ENCODE data around the gene RNFT1.
"Not testable (repeated sequence)": the region's sequence is repeated elsewhere in the genome, so short reads cannot be mapped to it uniquely, and the experiment has no call there.

The RNFT1 gene, protein sequence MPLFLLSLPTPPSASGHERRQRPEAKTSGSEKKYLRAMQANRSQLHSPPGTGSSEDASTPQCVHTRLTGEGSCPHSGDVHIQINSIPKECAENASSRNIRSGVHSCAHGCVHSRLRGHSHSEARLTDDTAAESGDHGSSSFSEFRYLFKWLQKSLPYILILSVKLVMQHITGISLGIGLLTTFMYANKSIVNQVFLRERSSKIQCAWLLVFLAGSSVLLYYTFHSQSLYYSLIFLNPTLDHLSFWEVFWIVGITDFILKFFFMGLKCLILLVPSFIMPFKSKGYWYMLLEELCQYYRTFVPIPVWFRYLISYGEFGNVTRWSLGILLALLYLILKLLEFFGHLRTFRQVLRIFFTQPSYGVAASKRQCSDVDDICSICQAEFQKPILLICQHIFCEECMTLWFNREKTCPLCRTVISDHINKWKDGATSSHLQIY

GRCh38 chr17:59964482-59965328 is at the start of gene RNFT1:
TSS of gene RNFT1 (minus strand) at chr17:59964740. CDS start at chr17:59964663, 77 bp downstream.
- DNase-seq (ENCODE audit: low spot score): peak; percentile 84

DNA sequence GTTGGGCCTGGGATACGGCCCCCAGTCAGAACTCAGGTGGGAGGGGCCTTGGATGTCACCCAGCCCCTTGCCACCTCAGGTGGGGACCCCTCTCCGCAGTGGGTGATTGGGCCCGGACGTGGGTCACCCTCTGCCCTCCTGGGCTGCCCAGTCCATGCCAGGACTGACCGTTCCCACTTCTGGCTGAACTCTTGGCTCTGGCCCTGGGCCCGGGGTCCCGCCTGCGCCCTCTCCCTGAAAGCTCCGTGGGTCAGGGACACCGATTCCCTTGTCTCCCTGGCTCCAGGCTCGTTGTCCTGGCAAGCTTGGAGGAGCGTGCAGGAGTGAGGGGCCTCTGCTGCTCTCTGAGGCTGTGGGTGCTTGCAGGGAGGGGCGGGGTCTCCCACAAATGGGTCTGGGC is 44.8 kb upstream of the RNFT1 start:
- DNase-seq (ENCODE audit: low spot score): not testable (repeated sequence)

DNA sequence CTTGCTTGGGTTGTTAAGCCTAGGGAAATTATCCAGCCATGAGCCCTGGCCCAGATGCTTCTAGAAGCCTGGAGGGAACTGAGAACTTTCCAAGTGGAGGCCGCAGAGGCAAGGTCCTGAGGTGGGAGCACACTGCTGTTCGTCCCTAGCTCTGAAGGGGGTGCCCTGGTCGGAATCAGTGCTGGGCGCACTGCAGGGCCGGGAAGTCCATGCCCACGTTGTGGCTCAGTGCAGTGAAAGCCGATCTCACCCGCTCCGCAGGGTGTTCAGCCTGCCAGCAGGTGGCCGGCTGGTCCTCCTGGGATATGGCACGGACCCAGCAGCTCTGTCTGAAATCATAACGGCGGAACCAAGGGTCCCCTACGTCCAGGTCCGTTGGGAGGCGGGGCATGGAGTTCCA is 43.8 kb upstream of the RNFT1 start:
- DNase-seq (ENCODE audit: low spot score): not testable (repeated sequence)

- no peak for DNase-seq (ENCODE audit: low spot score)
Measured at GRCh38 chr17:60006160-60006559, 41.6 kb upstream of the RNFT1 start.

GRCh38 chr17:60004561-60004960 is 40.0 kb upstream of the RNFT1 start:
- DNase-seq (ENCODE audit: low spot score): not testable (repeated sequence)

- not testable (repeated sequence) for DNase-seq (ENCODE audit: low spot score)
Measured at GRCh38 chr17:60002405-60002804, 37.9 kb upstream of the RNFT1 start.

DNA sequence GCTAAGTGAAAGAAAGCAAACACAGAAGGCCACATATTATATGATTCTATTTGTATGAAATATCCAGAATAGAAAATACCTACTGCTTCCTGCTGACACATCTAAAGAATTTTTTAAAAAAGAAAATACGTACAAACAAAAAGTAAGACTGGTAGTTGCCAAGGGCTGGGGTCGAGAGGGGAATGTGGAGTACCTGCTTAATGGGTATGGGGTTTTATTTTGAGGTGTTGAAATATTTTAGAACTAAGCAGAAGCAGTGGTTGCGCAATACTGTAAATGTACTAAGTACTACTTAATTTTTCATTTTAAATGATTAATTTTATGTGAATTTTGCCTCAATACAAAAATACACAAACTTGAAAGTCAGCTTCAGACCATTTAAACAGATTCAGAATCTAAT is 32.1 kb upstream of the RNFT1 start:
- DNase-seq (ENCODE audit: low spot score): not testable (repeated sequence)

DNA sequence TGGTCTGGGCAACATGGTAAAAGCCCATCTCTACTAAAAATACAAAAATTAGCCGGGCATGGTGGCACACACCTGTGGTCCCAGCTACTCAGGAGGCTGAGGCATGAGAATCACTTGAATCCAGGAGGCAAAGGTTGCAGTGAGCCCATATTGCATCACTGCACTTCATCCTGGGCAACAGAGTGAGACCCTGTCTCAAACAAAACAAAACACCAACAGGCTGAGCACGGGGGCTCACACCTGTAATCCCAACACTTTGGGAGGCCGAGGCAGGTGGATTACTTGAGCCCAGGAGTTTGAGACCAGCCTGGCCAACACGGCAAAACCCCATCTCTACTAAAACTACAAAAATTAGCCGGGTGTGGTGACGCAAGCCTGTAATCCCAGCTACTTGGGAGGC is 10.6 kb upstream of the RNFT1 start:
- DNase-seq (ENCODE audit: low spot score): not testable (repeated sequence)

DNA sequence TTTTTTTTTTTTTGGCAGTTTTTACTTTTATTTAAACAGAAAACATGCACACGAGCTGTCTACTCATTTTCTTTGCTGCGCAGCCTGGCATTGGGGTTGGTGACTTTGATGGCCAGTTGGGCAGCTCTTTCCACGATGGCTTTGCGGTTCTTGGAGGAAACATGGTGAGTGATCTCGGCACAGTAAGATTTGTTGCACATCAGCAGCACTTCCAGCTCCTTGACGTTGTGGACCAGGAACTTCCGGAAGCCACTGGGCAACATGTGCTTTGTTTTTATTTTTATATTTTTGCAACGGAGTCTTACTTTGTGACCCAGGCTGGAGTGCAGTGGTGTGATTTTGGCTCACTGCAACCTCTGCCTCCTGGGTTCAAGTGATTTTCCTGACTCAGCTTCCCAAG is 8.9 kb upstream of the RNFT1 start:
- not testable (repeated sequence) for DNase-seq (ENCODE audit: low spot score)

DNA sequence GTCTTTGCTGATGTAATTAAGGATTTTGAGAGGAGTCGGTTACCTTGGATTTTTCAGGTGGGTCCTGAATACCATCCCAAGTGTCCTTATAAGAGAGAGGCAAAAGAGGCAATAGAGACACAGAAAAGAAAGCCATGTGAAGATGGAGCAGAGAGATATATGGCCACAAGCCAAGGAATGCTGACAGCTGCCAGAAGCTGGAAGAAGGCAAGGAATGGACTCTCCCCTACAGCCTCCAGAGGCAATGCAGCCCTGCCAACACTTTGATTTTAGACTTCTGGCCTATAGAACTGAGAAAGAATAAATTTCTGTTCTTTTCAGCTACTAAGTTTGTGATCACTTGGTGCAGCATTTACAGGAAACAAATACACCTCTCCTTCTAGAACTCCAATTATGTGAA is 8.2 kb upstream of the RNFT1 start:
- no peak for DNase-seq (ENCODE audit: low spot score)

GRCh38 chr17:59971771-59972170 is 7.2 kb upstream of the RNFT1 start:
- DNase-seq (ENCODE audit: low spot score): not testable (repeated sequence)

GRCh38 chr17:59963738-59964481 is 630 bp downstream of the RNFT1 start:
- DNase-seq (ENCODE audit: low spot score): peak; percentile 55

DNA sequence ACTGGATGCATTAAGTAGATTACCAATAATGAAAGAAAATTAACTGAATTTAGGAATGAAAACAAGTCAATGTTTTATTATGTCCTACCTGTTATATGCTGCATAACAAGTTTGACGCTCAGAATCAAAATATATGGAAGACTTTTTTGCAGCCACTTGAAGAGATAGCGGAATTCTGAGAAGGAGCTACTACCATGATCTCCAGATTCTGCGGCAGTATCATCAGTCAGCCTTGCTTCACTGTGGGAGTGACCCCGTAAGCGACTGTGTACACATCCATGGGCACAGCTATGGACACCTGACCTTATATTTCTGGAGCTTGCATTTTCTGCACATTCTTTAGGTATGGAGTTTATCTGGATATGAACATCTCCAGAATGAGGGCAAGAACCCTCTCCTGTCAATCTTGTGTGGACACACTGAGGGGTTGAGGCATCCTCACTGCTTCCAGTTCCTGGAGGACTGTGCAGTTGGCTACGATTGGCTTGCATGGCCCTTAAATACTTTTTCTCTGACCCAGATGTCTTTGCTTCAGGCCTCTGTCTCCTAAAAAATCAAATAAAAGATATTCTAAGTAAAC is 1.7 kb downstream of the RNFT1 start:
- no peak for DNase-seq (ENCODE audit: low spot score)

- not testable (repeated sequence) for DNase-seq (ENCODE audit: low spot score)
Measured at GRCh38 chr17:59959574-59959973, 5.0 kb downstream of the RNFT1 start.

DNA sequence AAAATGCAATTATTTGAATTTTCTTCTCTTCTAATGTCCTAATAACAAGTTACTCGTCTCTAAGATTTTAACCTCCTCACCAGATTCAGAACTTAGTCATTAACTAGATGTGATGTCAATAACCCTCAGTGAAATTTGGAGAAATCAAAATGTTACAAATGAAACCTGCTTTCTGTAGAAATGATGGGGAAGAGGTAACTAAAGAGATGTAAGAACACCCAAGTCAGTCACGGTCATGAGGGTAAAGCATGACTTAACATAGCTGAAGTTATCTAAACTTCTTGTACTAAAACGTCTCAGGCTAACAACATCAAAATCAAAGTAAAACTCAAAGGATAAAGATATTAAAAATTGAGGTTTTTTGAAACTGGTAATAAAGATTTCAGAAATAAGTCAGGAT is 9.7 kb downstream of the RNFT1 start:
- DNase-seq (ENCODE audit: low spot score): no peak

- no peak for DNase-seq (ENCODE audit: low spot score)
Measured at GRCh38 chr17:59950049-59950448, 14.5 kb downstream of the RNFT1 start.

- not testable (repeated sequence) for DNase-seq (ENCODE audit: low spot score)
Measured at GRCh38 chr17:59947310-59947709, 17.2 kb downstream of the RNFT1 start.

DNA sequence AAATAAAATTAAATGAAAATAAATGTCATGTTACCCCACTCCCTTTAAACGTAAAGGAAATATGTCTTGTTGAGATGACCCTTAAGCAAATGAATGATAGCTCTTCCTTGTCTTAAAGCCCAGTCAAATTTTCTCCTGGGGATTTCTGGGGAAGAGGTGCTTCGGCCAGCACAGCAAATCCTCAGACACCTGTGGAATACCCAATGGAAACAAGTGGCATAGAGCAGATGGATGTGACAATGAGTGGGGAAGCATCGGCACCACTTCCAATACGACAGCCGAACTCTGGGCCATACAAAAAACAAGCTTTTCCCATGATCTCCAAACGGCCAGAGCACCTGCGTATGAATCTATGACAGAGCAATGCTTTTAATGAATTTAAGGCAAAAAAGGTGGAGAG is 18.1 kb downstream of the RNFT1 start:
- DNase-seq (ENCODE audit: low spot score): not testable (repeated sequence)

DNA sequence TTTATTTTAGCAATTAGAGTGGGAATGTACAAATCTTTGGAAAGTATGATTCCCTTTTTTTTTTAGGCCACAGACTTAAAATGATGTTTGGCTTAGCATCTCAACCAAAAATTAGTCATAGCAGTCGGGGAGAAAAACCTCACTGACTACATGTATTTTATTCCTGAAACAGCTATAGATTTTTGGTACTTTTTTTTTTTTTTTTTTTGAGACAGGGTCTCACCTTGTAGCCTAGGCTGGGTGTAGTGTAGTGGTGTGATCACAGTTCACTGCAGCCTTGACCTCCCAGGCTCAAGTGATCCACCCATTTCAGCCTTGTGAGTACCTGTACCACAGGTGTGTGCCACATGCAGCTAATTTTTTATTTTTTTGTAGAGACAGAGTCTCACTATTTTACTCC is 23.4 kb downstream of the RNFT1 start:
- DNase-seq (ENCODE audit: low spot score): no peak

GRCh38 chr17:59940697-59941096 is 23.8 kb downstream of the RNFT1 start:
- peak; percentile 38 for DNase-seq (ENCODE audit: low spot score)

- DNase-seq (ENCODE audit: low spot score): not testable (repeated sequence)
Measured at GRCh38 chr17:59933317-59933716, 31.2 kb downstream of the RNFT1 start.

DNA sequence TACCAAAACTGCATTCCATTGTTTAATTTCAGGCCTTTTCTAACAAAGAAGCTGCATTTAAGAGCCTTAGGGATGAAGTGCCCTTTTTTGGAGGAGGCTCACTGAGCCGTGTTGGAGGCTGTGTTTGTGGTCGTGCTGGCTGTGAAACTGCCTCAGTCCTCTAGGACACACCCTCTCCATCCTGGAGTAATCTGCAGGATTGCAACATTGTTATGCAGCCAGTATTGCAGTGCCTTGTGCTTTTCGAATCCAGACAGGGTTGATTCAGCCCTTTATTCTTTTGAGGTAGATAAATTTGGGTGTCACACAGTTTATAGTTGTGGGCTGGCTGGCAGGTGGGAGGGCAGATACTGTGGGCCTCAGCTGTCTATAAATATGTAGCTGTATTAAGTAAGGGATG is 33.8 kb downstream of the RNFT1 start:
- not testable (repeated sequence) for DNase-seq (ENCODE audit: low spot score)

Measured in kidney tubule cell (primary cell).